HFF-Myc (cell line): ENCODE measurements around the gene SLC25A20.
"Not testable (repeated sequence)": the region's sequence is repeated elsewhere in the genome, so short reads cannot be mapped to it uniquely, and the experiment has no call there.

ENCODE experiments used
- DNase-seq: peaks from one replicate; pipeline ENCODE4 v3.0.0-alpha.2; 2011; ENCODE audit warnings: low read depth; ENCODE audit errors: extremely low read depth
- H3K4me3 ChIP-seq: replicated peaks from 2 replicates; pipeline ENCODE4 v1.5.1; 2011; ENCODE audit warnings: low read depth, mild to moderate bottlenecking, control low read depth, low read length
- TF ChIP-seq, protein P1 (sequence below): IDR thresholded peaks from 2 replicates; pipeline ENCODE4 v1.5.1; 2012; ENCODE audit warnings: mild to moderate bottlenecking, low read depth, low read length, control low read depth; ENCODE audit errors: missing control alignments

SLC25A20 gene

DNA sequence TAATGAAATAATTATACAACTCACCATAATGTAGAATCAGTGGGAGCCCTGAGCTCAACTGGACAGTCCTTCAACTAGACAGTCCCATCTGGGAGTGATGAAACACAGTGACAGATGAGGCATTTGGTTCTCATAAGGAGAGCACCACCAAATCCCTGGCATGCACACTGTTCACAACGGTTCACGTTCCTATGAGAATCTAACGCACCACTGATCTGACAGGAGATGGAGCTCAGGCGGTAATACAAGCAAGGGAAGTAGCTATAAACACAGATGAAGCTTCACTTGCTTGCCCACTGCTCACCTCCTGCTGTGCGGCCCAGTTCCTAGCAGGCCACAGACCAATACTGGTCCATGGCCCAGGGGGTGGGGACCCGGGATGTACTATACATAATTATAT is 68.0 kb downstream of the SLC25A20 start:
- no peak for DNase-seq
- TF ChIP-seq, protein P1, sequence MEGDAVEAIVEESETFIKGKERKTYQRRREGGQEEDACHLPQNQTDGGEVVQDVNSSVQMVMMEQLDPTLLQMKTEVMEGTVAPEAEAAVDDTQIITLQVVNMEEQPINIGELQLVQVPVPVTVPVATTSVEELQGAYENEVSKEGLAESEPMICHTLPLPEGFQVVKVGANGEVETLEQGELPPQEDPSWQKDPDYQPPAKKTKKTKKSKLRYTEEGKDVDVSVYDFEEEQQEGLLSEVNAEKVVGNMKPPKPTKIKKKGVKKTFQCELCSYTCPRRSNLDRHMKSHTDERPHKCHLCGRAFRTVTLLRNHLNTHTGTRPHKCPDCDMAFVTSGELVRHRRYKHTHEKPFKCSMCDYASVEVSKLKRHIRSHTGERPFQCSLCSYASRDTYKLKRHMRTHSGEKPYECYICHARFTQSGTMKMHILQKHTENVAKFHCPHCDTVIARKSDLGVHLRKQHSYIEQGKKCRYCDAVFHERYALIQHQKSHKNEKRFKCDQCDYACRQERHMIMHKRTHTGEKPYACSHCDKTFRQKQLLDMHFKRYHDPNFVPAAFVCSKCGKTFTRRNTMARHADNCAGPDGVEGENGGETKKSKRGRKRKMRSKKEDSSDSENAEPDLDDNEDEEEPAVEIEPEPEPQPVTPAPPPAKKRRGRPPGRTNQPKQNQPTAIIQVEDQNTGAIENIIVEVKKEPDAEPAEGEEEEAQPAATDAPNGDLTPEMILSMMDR = no peak
- no peak overlapping the region for H3K4me3 ChIP-seq

DNA sequence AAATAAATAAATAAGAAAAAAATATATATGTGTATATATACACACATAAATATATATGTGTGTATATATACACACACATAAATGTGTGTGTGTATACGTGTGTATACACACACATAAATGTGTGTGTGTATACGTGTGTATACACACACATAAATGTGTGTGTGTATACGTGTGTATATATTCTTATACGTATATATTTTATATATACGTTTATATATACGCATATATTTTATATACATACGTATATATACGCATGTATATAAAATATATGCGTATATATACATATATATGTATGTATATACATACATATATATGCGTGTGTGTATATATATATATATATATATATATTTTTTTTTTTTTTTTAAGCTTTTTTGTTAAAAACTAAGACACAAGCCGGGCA is 69.2 kb downstream of the SLC25A20 start:
- DNase-seq, H3K4me3 ChIP-seq: not testable (repeated sequence)

DNA sequence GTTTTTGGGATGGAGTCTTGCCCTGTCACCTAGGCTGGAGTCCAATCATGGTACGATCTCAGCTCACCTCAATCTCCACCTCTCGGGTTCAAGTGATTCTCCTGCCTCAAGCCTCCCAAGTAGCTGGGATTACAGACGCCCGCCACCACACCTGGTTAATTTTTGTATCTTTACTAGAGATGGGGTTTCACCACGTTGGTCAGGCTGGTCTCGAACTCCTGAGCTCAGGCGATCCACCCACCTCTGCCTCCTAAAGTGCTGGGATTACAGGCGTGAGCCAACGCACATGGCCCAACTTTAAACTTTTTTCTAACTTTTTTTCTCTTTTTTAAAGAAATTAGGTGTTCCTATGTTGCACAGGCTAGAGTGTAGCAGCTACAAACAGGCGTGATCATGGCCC is 70.8 kb downstream of the SLC25A20 start:
- DNase-seq, H3K4me3 ChIP-seq: not testable (repeated sequence)

DNA sequence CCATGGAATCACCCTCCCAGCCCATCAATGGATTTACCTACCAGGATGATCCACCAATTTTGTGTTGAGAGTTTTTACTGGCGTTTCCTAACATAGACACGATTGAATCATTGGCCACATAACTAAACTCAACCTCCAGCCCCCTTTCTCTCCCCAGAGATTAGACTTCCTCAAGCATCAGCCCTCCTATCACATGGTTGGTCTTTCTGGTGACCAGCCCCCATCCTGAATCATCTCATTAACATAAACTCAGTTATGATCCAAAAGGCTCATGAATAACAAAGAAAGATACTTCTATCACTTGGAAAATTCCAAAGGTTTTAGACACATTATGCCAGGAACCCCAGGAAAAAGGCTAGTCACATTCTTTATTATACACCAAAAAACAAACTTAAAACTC is 72.2 kb downstream of the SLC25A20 start:
- DNase-seq = peak; percentile 30
- H3K4me3 ChIP-seq = no peak overlapping the region
- TF ChIP-seq, protein P1 = no peak

DNA sequence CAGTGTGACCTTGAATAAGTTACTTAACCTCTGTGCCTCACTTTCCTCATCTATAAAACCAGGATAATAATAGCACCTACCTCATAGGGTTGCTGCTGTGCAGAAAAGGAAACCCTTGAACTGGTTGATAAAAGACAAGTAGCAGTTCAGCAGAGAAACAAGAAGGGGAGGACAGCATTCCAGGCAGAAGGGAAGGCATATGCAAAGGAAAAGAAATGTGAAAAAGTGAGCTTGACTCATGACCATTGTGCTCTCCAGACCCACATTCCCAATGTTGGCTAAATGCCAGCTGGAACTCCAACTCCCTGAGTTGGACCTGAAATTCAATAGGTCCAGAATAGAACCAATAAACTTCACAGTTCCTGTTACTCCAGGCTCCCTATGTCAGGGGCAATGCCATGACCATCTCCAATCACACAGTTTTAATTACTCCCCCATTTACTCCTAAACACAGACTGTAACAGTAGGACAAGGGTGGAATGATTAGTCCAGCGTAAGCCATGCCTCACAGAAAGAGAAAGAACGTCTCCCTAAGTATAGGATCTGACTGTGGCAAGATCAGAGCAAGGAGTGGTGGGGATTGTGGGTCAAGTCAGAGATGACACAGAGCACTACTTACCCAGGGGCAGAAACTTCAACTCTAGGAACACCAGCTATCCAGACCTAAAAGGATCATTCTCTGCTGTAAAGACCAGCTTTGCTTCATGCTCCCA is 77.9 kb downstream of the SLC25A20 start:
- no peak overlapping the region for H3K4me3 ChIP-seq
- TF ChIP-seq, protein P1 = no peak
- DNase-seq = peak; percentile 35

DNA sequence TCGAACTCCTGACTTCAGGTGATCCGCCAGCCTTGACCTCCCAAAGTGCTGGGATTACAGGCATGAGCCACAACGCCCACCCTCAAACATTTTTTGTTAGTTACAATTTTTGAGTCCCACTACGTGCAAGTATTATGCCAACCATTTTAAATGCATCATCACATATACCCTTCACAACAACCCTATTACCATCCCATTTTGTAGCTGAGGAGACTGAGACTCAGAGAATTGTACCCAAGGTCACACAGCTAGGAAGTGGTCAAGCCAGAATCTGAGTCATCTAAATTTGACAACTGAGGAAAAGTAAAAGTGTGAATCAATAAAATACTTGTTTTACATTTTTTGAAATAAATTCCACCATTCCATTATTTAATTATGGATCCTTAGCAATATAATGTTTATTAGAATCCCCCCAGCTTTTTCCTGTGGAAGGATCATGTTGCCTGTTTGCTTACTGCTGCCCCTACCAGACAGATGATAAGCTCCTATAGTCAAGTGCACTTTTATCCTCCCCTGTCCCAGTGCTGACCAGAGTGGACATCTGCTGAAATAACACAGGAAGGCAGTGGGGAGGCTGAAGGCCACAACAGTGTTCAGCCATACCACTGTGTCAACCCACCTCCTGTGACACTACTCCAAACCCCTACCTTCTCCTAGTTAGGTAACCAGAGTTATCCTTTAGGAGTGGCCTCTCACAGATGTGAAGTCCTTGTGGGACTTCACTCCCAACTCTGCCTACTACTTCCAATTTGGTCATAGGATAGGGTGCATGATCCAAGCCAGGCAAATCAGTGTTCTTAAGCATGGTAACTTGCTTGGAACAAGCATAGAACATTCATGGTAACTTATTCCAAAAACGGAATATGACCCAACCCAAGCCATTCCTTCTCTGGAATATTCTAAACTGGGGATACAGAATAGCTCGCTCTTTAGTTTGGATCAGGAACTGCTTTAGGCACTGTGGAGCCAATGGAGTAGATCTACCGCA is 79.2 kb downstream of the SLC25A20 start:
- no peak for DNase-seq

DNA sequence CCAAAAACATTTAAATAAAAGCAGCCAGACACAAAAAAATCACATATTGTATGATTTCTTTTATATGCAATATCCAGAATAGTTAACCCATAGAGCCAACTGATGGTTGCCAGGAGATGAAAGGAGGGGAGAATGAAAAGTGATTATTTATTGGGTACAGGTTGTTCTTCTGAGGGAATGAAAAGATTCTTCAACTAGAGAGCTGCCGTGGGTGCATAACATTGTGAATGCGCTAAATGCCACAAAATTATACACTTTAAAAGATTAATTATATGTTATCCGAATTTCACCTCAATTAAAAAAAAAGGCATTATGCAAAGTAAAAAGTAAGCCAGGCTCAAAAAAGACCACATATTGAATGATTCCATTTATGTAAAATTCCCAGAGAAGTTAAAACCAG is 87.2 kb downstream of the SLC25A20 start:
- H3K4me3 ChIP-seq = no peak overlapping the region
- DNase-seq = no peak
- TF ChIP-seq, protein P1 = no peak

More for the DNA sequence above, 79.2 kb downstream of the SLC25A20 start:
- no peak overlapping the region for H3K4me3 ChIP-seq
- TF ChIP-seq, protein P1 = no peak
